ENCODE results near the gene CDC6. TPM values are rescaled to one million over a fixed set of nuclear protein-coding genes. Genes with fewer than 3 reads are reported as not detected.

The CDC6 gene
- total and polyA plus RNA-seq, 2 donors (not counting 3 experiments of a cell fraction or from before 2014, with no cell fraction given): 15.5 to 55.2 TPM

GRCh38 chr17:40341808-40342503 lies 54.3 kb downstream of the CDC6 start:
- Histone ChIP-seq H3K79me2 (ENCODE audit: control insufficient read depth, insufficient read depth, low read length) (peaks cover 59% of the 10 kb centered on the region), H3K27me3 (ENCODE audit: control insufficient read depth in 2 of 2, insufficient read depth in 2 of 2, low read length in 2 of 2) (no peaks in the 10 kb centered on the region), H3K9ac (replicated peaks; ENCODE audit: extremely low read depth, insufficient read depth, low read length) (peak overlapping the region; percentile 92), H4K20me1 (replicated peaks; ENCODE audit: control insufficient read depth, extremely low read depth, insufficient read depth, low read length) (no peaks in the 10 kb centered on the region), H3K4me1 (ENCODE audit: control insufficient read depth, extremely low read depth, insufficient read depth, low read length) (peaks cover 42% of the 10 kb centered on the region), H3K4me2 (ENCODE audit: insufficient read depth, low read length) (peak overlapping the region; percentile 63), H3K27ac (ENCODE audit: insufficient read depth, low read depth, low read length) (peak overlapping the region; percentile 88), H3K9me3 (replicated peaks; ENCODE audit: control insufficient read depth, insufficient read depth, low read length) (no peaks in the 10 kb centered on the region), H2AFZ (ENCODE audit: low read depth, low read length) (no peak overlapping the region), H3K9me1 (replicated peaks; ENCODE audit: control insufficient read depth, extremely low read depth, insufficient read depth, low read length) (no peaks in the 10 kb centered on the region), H3K36me3 (ENCODE audit: control insufficient read depth in 2 of 2, extremely low read depth in 1 of 2, insufficient read depth in 2 of 2, low read length in 2 of 2) (peaks cover 0 to 1% of the 10 kb centered on the region in 2 experiments), H3K4me3 (replicated peaks in 1 of 3; ENCODE audit: insufficient read depth in 1 of 3, low read depth in 1 of 3, low read length in 3 of 3) (peak overlapping the region; percentile 69 to 85 (median 76))
- DNase-seq (ENCODE audit: low read depth, low spot score) (peak; percentile 60), FAIRE-seq (peak; percentile 85)
- dilution Hi-C loops (cut with MboI; ENCODE audit: extremely low pct_ligation_motif_present, low sequenced_read_pairs) (no loop called here), intact Hi-C loops (cut with micrococcal nuclease) (loop anchor here (1.0 kb wide), 2 partner anchors 10 to 19 kb away; no protein-coding TSS in a partner anchor)
- no TSS peak for BruUV-seq (replicated peaks)
- ChIA-PET POLR2A (interaction anchor here (0.7 kb wide), 1 partner anchor 25 kb away, joined by 3 read pairs; no protein-coding TSS in a partner anchor), CTCF (interaction anchor here (0.9 to 10.6 kb wide), 8 partner anchors 13 to 48 kb away, joined by 3 to 109 read pairs (median 5); no protein-coding TSS in a partner anchor)
- TF ChIP-seq POLR2AphosphoS5 (IDR thresholded peaks at IDR 0.05; ENCODE audit: insufficient read depth, low read depth, low read length): peak; percentile 24
- TF ChIP-seq EZH2 (IDR thresholded peaks at IDR 0.05; ENCODE audit: borderline replicate concordance, low read depth, low read length, severe bottlenecking): no peak
- peak; percentile 6 for TF ChIP-seq MYC (IDR thresholded peaks at IDR 0.05; ENCODE audit: low read depth, low read length)

GRCh38 chr17:40342504-40343218 lies 55.0 kb downstream of the CDC6 start:
- ChIA-PET CTCF (interaction anchor here (0.9 to 10.6 kb wide), 6 partner anchors 12 to 40 kb away, joined by 3 to 109 read pairs (median 16); no protein-coding TSS in a partner anchor), POLR2A (interaction anchor here (0.7 to 1.8 kb wide), 2 partner anchors 25 to 26 kb away, joined by 3 to 6 read pairs; no protein-coding TSS in a partner anchor)
- no peak for FAIRE-seq
- Histone ChIP-seq H3K9me3 (replicated peaks; ENCODE audit: control insufficient read depth, insufficient read depth, low read length) (no peaks in the 10 kb centered on the region), H3K4me3 (replicated peaks in 1 of 3; ENCODE audit: insufficient read depth in 1 of 3, low read depth in 1 of 3, low read length in 3 of 3) (peak overlapping the region; percentile 69 to 85 (median 76)), H3K9ac (replicated peaks; ENCODE audit: extremely low read depth, insufficient read depth, low read length) (peak overlapping the region; percentile 89), H3K4me1 (ENCODE audit: control insufficient read depth, extremely low read depth, insufficient read depth, low read length) (peaks cover 48% of the 10 kb centered on the region), H3K36me3 (ENCODE audit: control insufficient read depth in 2 of 2, extremely low read depth in 1 of 2, insufficient read depth in 2 of 2, low read length in 2 of 2) (peaks cover 0 to 1% of the 10 kb centered on the region in 2 experiments), H4K20me1 (replicated peaks; ENCODE audit: control insufficient read depth, extremely low read depth, insufficient read depth, low read length) (no peaks in the 10 kb centered on the region), H2AFZ (ENCODE audit: low read depth, low read length) (no peak overlapping the region), H3K79me2 (ENCODE audit: control insufficient read depth, insufficient read depth, low read length) (peaks cover 60% of the 10 kb centered on the region), H3K27ac (ENCODE audit: insufficient read depth, low read depth, low read length) (peak overlapping the region; percentile 77), H3K9me1 (replicated peaks; ENCODE audit: control insufficient read depth, extremely low read depth, insufficient read depth, low read length) (no peaks in the 10 kb centered on the region), H3K4me2 (ENCODE audit: insufficient read depth, low read length) (peak overlapping the region; percentile 62), H3K27me3 (ENCODE audit: control insufficient read depth in 2 of 2, insufficient read depth in 2 of 2, low read length in 2 of 2) (no peaks in the 10 kb centered on the region)
- intact Hi-C loops (cut with micrococcal nuclease) (loop anchor here (1.0 kb wide), 2 partner anchors 24 to 39 kb away; no protein-coding TSS in a partner anchor), dilution Hi-C loops (cut with MboI; ENCODE audit: extremely low pct_ligation_motif_present, low sequenced_read_pairs) (no loop called here)
- no peak for TF ChIP-seq FOS (IDR thresholded peaks at IDR 0.05; ENCODE audit: borderline replicate concordance, insufficient read depth, low read length)
- no peak for TF ChIP-seq MYC (IDR thresholded peaks at IDR 0.05; ENCODE audit: low read depth, low read length)
- no TSS peak for BruUV-seq (replicated peaks)
- no peak for DNase-seq (ENCODE audit: low read depth, low spot score)

Data from endothelial cell of umbilical vein (primary cell).